Measurements from ENCODE around the gene PLAA.
A peak's percentile ranks its signal among the peaks of the same experiment; 100 is the strongest.

Gene PLAA

DNA sequence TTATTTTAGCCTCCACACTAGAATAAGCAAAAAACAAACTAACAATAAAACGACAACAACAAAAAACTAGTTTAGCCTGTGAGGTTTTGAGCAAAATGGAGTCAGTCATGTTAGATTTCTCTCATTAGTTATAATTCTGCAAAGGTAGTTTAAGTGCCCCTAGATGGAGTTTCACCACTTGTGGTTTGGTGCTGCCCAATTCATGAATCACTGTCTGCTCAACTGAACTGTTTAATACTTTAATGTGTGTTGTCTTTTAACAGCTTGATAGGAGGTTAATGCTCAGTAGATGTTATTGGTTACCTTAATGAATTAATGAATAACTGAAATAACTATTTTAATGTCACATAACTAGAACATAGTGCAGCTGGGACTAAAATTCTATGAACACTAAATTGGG lies 3.5 kb upstream of the PLAA start:
- H3K4me3 ChIP-seq (ENCODE audit: control insufficient read depth, low read depth, low read length), result no peak overlapping the region
- TF ChIP-seq, protein P1, sequence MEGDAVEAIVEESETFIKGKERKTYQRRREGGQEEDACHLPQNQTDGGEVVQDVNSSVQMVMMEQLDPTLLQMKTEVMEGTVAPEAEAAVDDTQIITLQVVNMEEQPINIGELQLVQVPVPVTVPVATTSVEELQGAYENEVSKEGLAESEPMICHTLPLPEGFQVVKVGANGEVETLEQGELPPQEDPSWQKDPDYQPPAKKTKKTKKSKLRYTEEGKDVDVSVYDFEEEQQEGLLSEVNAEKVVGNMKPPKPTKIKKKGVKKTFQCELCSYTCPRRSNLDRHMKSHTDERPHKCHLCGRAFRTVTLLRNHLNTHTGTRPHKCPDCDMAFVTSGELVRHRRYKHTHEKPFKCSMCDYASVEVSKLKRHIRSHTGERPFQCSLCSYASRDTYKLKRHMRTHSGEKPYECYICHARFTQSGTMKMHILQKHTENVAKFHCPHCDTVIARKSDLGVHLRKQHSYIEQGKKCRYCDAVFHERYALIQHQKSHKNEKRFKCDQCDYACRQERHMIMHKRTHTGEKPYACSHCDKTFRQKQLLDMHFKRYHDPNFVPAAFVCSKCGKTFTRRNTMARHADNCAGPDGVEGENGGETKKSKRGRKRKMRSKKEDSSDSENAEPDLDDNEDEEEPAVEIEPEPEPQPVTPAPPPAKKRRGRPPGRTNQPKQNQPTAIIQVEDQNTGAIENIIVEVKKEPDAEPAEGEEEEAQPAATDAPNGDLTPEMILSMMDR (IDR thresholded peaks at IDR 0.05; ENCODE audit: control insufficient read depth, insufficient read depth, low read depth, low read length, missing control alignments), result no peak
- no peak for DNase-seq (ENCODE audit: low read depth)

DNA sequence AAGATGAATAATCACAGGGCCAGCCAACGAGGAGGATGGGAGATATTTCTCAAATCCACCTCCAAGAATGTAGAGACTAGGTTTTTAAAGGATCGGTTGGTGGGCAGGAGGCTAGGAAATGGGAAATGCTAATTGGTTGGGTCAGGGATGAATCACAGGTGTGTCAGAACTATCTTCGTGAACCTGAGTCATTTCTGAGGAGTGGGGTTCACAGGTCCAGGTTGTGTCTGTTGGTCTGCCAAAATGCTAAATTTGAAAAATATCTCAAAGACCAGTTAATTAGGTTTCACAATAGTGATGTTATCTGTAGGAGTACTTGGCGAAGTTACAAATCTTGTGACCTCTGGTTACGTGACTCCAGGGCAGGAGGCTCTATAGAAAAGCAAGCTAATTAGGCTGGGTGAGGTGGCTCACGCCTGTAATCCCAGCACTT lies 2.6 kb upstream of the PLAA start:
- H3K4me3 ChIP-seq (ENCODE audit: control insufficient read depth, low read depth, low read length), result no peak overlapping the region
- no peak for DNase-seq (ENCODE audit: low read depth)
- TF ChIP-seq, protein P1 (IDR thresholded peaks at IDR 0.05; ENCODE audit: control insufficient read depth, insufficient read depth, low read depth, low read length, missing control alignments), result no peak

DNA sequence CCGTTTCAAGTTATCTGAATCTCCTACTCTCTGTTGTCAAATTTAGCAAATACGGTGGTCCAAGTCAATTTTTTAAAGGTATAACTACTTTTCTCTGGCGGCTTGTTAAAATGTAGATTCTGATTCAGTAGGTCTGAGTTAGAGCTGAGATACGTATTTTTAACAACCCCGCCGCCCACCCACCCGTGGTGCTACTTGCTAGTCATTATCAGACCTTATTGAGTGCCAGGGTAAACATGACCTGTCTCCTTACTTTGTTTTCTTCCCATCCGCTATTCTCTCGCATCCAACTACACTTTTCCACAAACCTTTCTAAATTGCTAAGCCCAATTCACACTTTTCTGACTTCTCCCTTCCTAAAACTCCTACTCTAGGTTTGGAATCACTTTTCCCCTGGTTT lies 694 bp upstream of the PLAA start:
- TF ChIP-seq, protein P1 (IDR thresholded peaks at IDR 0.05; ENCODE audit: control insufficient read depth, insufficient read depth, low read depth, low read length, missing control alignments), result no peak
- no peak for DNase-seq (ENCODE audit: low read depth)
- H3K4me3 ChIP-seq (ENCODE audit: control insufficient read depth, low read depth, low read length), result peak overlapping the region; percentile 99

DNA sequence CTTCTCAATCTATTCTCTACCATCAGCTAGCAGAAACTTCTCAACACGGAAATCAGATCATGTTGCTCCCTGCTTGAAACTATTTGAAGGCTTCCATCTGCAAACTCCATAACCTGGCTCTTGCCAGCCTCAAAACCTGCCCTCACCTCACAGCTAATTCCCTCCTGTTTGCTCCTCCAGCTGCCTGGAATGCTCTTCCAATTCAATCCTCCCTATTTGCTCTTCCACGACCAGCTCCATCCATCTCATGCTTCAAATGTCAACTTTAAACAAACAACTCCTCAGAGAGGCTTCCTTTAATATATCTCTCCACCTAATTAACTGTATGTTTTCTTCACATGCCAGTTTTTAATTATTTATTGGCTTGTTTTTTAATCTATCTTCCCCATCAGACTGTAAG lies 1.5 kb downstream of the PLAA start:
- no peak for DNase-seq (ENCODE audit: low read depth)
- TF ChIP-seq, protein P1 (IDR thresholded peaks at IDR 0.05; ENCODE audit: control insufficient read depth, insufficient read depth, low read depth, low read length, missing control alignments), result no peak
- peak overlapping the region; percentile 99 for H3K4me3 ChIP-seq (ENCODE audit: control insufficient read depth, low read depth, low read length)

DNA sequence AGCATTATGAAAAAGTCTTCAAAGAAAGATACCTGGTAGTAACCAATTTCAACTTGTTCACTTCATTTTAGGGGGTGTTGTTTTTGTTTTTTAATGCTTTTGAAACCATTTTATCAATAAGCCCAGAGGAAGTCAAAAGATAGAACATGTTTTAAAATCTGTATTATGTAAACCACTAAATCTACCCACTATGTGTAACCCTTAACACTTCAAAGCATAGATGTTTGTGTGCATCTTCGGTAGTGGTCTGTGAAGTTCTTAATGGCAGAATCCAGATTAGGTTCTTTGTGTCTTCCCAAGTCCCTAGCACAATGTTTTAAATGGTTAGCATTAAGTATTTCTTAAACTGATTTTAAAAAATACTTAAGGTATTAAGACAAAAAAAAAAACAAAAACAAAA lies 6.3 kb downstream of the PLAA start:
- TF ChIP-seq, protein P1 (IDR thresholded peaks at IDR 0.05; ENCODE audit: control insufficient read depth, insufficient read depth, low read depth, low read length, missing control alignments), result no peak
- H3K4me3 ChIP-seq (ENCODE audit: control insufficient read depth, low read depth, low read length), result no peak overlapping the region
- no peak for DNase-seq (ENCODE audit: low read depth)

DNA sequence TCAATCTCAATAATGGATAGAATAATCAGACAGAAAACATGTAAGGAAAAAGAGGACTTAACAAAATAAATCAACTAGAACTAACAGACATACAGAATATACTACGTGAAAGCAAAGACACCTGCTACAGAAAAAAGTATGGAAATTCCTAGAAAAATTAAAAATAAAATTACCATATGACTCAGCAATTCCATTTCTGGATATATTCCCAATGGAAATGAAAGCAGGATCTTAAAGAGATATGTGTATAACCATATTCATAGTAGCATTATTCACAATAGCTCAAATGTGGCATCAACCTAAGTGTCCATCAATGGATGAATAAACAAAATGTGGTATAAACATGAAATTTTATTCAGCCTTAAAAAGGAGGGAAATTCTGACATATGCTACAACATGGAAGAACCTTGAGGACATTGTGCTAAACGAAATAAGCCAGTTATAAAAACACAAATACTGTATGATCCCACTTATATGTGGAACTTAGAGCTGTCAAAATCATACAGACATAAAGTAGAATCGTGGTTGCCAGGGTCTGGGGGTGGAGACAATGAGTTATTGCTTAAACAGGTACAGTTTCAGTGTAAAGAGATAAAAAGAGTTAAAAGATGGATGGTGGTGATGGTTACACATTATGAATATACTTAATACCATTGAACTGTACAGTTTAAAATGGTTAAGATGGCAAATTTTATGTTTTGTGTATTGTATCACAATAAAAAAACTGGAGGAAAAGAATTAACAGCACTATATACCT lies 6.9 kb downstream of the PLAA start:
- TF ChIP-seq, protein P1 (IDR thresholded peaks at IDR 0.05; ENCODE audit: control insufficient read depth, insufficient read depth, low read depth, low read length, missing control alignments), result no peak

More for the DNA sequence above, 6.9 kb downstream of the PLAA start:
- DNase-seq (ENCODE audit: low read depth), result no peak
- H3K4me3 ChIP-seq (ENCODE audit: control insufficient read depth, low read depth, low read length), result no peak overlapping the region
